Smooth muscle cell of the brain vasculature (primary cell): ENCODE measurements around the gene GLP1R.
"Not testable (repeated sequence)": the region's sequence is repeated elsewhere in the genome, so short reads cannot be mapped to it uniquely, and the experiment has no call there.

Experiments used
- DNase-seq: peaks from one replicate; pipeline ENCODE4 v3.0.0-alpha.2; 2012; ENCODE audit warnings: low read depth, low spot score

GLP1R gene

DNA sequence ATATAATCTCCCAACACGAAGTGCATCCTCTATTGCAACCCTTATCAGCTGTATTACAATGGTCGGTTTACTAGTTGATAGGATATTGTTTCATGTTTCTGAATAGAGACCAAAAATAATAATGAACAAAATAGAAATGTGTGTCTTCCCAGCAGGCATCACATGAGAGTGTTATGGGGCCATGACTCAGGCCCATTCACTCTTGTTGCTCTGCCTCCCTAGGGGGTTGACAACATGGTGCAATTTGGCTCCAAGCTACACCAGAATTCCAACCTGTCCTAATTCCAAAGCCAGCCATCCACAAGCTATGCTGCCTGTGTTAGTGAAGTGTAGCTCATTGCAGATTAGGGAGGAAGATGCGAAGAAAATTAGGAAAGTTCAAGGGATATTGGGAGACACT is 79.5 kb downstream of the GLP1R start:
- DNase-seq, result no peak

DNA sequence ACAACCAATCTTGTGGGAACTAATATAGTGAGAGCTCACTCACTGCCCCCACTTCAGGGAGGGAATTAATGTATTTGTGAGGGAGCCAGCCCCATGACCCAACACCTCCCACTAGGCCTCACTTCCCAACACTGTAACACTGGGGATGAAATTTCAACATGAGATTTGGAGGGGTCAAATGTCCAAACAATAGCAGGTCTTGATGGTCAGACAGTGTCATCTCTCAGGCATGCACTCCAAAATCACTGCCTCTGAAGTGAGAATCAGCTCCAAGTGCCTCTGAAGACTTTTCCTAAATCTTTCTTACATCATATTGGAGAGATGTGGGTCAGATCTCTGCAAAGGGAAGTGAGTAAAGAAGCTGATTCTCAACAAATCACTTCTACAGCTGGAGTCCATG is 80.3 kb downstream of the GLP1R start:
- DNase-seq, result no peak

DNA sequence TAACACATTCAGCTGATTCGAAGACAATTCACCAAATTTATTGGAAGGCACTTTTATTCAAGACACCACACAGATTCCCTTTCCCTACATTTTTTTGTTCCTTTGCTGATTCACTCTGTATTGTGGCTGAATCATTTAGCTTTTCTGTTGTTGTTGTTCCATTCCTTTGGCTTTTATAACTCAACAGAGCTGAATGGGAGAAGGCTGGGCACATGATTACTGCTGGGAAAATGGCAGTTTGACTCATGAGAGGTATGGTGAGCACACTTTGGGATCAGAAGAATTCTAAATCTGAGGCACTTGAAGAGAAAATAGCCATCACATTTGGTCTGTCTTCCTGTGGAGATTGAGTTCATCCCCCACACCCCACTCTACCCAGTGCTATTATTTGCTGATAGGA is 82.1 kb downstream of the GLP1R start:
- no peak for DNase-seq

DNA sequence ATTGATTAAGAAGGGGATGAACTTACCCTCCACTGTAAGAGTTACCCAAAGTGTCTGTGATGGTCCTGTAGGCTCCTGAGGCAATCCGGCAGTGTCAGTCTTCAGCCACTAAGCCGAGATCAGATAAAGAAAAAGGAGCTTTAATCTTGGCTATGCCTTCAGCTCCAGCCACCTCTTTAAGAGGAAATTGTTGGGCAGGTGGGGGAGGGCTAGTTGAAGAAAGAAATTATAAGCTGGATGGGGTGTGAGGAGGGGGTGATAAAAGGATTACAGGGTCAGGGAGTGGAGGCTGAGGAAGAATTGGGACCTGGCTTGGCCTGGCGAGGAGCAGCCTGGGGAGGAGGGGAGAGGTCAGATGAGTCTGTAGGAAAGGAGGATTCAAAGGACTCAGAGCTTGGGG is 86.2 kb downstream of the GLP1R start:
- not testable (repeated sequence) for DNase-seq

DNA sequence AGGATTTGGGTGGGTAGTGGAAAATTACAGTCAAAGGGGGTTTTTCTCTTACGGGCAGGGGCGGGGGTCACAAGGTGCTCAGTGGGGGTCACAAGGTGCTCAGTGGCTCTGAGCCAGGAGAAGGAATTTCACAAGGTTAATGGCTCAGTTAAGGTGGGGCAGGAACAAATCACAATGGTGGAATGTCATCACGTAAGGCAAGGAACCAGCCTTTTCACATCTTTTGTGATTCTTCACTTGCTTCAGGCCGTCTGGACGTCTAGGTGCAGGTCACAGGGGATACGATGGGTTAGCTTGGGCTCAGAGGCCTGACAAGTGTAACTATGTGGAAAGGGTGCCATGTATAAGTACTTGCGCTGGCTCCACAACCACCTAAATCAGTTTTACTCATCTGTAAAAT is 87.6 kb downstream of the GLP1R start:
- DNase-seq, result not testable (repeated sequence)

DNA sequence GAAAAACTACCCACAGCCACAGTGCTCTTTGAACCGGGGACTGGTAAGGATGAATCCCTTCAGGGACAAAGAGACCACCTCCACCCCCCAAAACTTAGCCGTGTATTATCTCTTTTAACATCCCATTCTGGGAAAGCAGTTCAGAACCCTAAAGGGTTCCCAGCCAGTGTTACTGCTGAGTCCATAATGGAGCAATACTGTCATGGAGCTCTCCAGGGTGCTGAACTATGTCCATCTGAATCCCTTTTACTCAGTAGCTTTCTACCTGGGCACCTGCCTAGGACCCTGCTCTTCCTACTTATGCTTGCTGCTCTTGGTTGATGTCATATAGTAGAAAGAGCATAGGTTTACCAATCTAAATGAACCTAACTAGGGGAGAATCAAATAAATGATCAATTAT is 88.7 kb downstream of the GLP1R start:
- DNase-seq, result no peak
